Lower leg skin (tissue), 4 donors: ENCODE results near the gene KIF25. TPM values are rescaled to one million over a fixed set of nuclear protein-coding genes. Genes with fewer than 3 reads are reported as not detected.

Source experiments
- DNase-seq, 2 donors: peaks; one replicate each; pipeline ENCODE4 v3.0.0-alpha.2; 2019; ENCODE audit warnings: low spot score in 2 of 2
- H3K4me3 ChIP-seq: fragments of 200-600 bp; sonication (generic); 2 replicates; pipeline ENCODE4 v1.5.1; 2017; ENCODE audit warnings: mild to moderate bottlenecking, low read depth; ENCODE audit not compliant: poor library complexity, severe bottlenecking
- CTCF ChIP-seq, 3 donors: fragments of 450-650 bp; IDR thresholded peaks; one replicate each; pipeline ENCODE4 v1.5.1; 2016; ENCODE audit warnings: antibody characterized with exemption in 3 of 3, mild to moderate bottlenecking in 3 of 3, moderate library complexity in 2 of 3
- POLR2A ChIP-seq, 2 donors: fragments of 450-650 bp; IDR thresholded peaks; one replicate each; pipeline ENCODE4 v1.6.1; 2016 to 2017; ENCODE audit warnings: antibody characterized with exemption in 2 of 2, mild to moderate bottlenecking in 1 of 2, moderate library complexity in 1 of 2
- WGBS, 2 donors: methylation state at CpG; one replicate each; pipeline ENCODE4 v1.1.5; 2018; 5-methylcytosine and 5-hydroxymethylcytosine counted together
- intact Hi-C: fragments of 100-400 bp; cut with DNase I; formaldehyde crosslinking; loops from one replicate; pipeline ENCODE4 v1.15.0; 2023; ENCODE audit warnings: low total_unique reads
- total RNA-seq, 4 donors: library from RNA; depleted of rRNA; stranded (reverse); fragments of >200 nt; gene quantifications; one replicate each; pipeline ENCODE4 v1.1.0, GENCODE V29; 2016

KIF25 gene
- total RNA-seq, 4 donors from 2014 or later = 0.29 to 0.86 TPM; not detected in 2

- no peak for TF ChIP-seq CTCF (IDR thresholded peaks at IDR 0.05)
- TF ChIP-seq POLR2A (IDR thresholded peaks at IDR 0.05) = no peak
- intact Hi-C loops = no loop called here
- 92% methylated on average over 11 to 12 of the region's 13 CpGs for WGBS, 2 donors
- H3K4me3 ChIP-seq = no peak overlapping the region
- no peak for DNase-seq
These were observed 66.0 kb downstream of the KIF25 start for GRCh38 chr6:168063431-168063830.

GRCh38 chr6:168064226-168064807, 66.8 kb downstream of the KIF25 start:
- intact Hi-C loops = no loop called here
- H3K4me3 ChIP-seq = no peak overlapping the region
- TF ChIP-seq POLR2A (IDR thresholded peaks at IDR 0.05) (no peak), CTCF (IDR thresholded peaks at IDR 0.05) (no peak)
- DNase-seq = no peak
- 91 to 96% methylated on average over 10 to 11 of the region's 11 CpGs for WGBS, 2 donors

DNA sequence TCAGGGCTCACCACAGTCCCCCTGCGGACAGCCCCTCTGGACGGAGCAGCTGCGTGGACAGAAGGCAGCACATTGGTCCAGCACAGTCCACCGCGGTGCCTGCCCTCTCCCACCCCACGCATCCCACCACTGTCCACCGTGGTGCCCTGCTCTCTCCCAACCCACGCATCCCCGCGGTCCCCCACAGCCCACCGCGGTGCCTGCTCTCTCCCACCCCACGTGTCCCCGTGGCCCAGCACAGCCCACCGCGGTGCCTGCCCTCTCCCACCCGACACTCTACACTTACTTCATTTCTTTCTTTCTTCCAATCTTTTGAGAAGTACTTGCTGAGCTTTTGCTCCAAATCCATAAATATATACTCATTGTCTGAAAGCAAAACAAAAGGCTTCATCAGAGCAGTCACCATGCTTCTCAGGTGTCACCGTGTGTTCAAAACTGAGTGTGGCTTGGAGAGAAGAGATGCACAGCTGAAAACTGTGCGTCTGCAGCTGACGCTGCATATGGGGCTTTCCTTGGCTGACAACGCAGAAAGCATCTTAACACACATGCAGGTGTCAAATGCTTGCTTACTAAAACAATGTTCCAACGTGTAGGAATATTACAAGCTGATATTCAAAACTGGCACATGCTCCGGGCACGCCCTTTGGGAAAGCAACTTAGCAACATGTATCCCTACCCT, 69.7 kb downstream of the KIF25 start:
- TF ChIP-seq POLR2A (IDR thresholded peaks at IDR 0.05) (no peak), CTCF (IDR thresholded peaks at IDR 0.05) (no peak)
- no peak overlapping the region for H3K4me3 ChIP-seq
- WGBS, 2 donors = 85 to 87% methylated on average over 24 of the region's 24 CpGs
- no peak for DNase-seq
- intact Hi-C loops = no loop called here

GRCh38 chr6:168070804-168071203, 73.3 kb downstream of the KIF25 start:
- TF ChIP-seq CTCF (IDR thresholded peaks at IDR 0.05) (no peak), POLR2A (IDR thresholded peaks at IDR 0.05) (no peak)
- intact Hi-C loops = no loop called here
- no peak for DNase-seq
- H3K4me3 ChIP-seq = no peak overlapping the region
- 90 to 93% methylated on average over 7 of the region's 7 CpGs for WGBS, 2 donors

- no peak for TF ChIP-seq CTCF (IDR thresholded peaks at IDR 0.05)
- no peak for TF ChIP-seq POLR2A (IDR thresholded peaks at IDR 0.05)
- intact Hi-C loops = no loop called here
- no peak for DNase-seq
- WGBS, 2 donors = 82 to 85% methylated on average over 8 to 9 of the region's 9 CpGs
- no peak overlapping the region for H3K4me3 ChIP-seq
These were observed 74.1 kb downstream of the KIF25 start for GRCh38 chr6:168071620-168072019.
